DLD1 (cell line): ENCODE results near the gene NTSR1.

Experiments used
- in situ Hi-C: cut with HindIII; loops from 2 replicates; pipeline ENCODE4 v1.10.0; 2017; ENCODE audit warnings: low sequenced_read_pairs

The NTSR1 gene

GRCh38 chr20:62706857-62707256, 1.8 kb upstream of the NTSR1 start:
- in situ Hi-C loops = no loop called here

GRCh38 chr20:62707276-62707920, 1.2 kb upstream of the NTSR1 start:
- in situ Hi-C loops = no loop called here

- in situ Hi-C loops = no loop called here
Measured at GRCh38 chr20:62707921-62708521, 615 bp upstream of the NTSR1 start.

- in situ Hi-C loops = no loop called here
Measured at GRCh38 chr20:62709537-62709905, 885 bp downstream of the NTSR1 start.

GRCh38 chr20:62710221-62710885, 1.7 kb downstream of the NTSR1 start:
- in situ Hi-C loops = loop anchor here (10.0 kb wide), 1 partner anchor 166 kb away; no protein-coding TSS in a partner anchor

- in situ Hi-C loops = loop anchor here (10.0 kb wide), 1 partner anchor 166 kb away; no protein-coding TSS in a partner anchor
Measured at GRCh38 chr20:62710886-62711702, 2.5 kb downstream of the NTSR1 start.

- in situ Hi-C loops = loop anchor here (10.0 kb wide), 1 partner anchor 167 kb away; no protein-coding TSS in a partner anchor
Measured at GRCh38 chr20:62711703-62712101, 3.1 kb downstream of the NTSR1 start.

GRCh38 chr20:62712606-62713005, 4.0 kb downstream of the NTSR1 start:
- in situ Hi-C loops = loop anchor here (10.0 kb wide), 1 partner anchor 168 kb away; no protein-coding TSS in a partner anchor

- in situ Hi-C loops = loop anchor here (10.0 kb wide), 1 partner anchor 169 kb away; no protein-coding TSS in a partner anchor
Measured at GRCh38 chr20:62714006-62714405, 5.4 kb downstream of the NTSR1 start.

- in situ Hi-C loops = loop anchor here (10.0 kb wide), 1 partner anchor 170 kb away; no protein-coding TSS in a partner anchor
Measured at GRCh38 chr20:62714799-62715198, 6.2 kb downstream of the NTSR1 start.

- in situ Hi-C loops = loop anchor here (10.0 kb wide), 1 partner anchor 170 kb away; no protein-coding TSS in a partner anchor
Measured at GRCh38 chr20:62715201-62715600, 6.6 kb downstream of the NTSR1 start.

- in situ Hi-C loops = loop anchor here (10.0 kb wide), 1 partner anchor 172 kb away; no protein-coding TSS in a partner anchor
Measured at GRCh38 chr20:62716198-62716940, 7.7 kb downstream of the NTSR1 start.

- in situ Hi-C loops = loop anchor here (10.0 kb wide), 1 partner anchor 172 kb away; no protein-coding TSS in a partner anchor
Measured at GRCh38 chr20:62716941-62717310, 8.3 kb downstream of the NTSR1 start.

GRCh38 chr20:62717933-62718332, 9.3 kb downstream of the NTSR1 start:
- in situ Hi-C loops = loop anchor here (10.0 kb wide), 1 partner anchor 173 kb away; no protein-coding TSS in a partner anchor

GRCh38 chr20:62718546-62718945, 9.9 kb downstream of the NTSR1 start:
- in situ Hi-C loops = loop anchor here (10.0 kb wide), 1 partner anchor 174 kb away; no protein-coding TSS in a partner anchor

- in situ Hi-C loops = loop anchor here (10.0 kb wide), 1 partner anchor 175 kb away; no protein-coding TSS in a partner anchor
Measured at GRCh38 chr20:62719250-62719935, 10.8 kb downstream of the NTSR1 start.

- in situ Hi-C loops = no loop called here
Measured at GRCh38 chr20:62721511-62722370, 13.1 kb downstream of the NTSR1 start.

- in situ Hi-C loops = no loop called here
Measured at GRCh38 chr20:62722627-62723026, 14.0 kb downstream of the NTSR1 start.
